HG03520 (cell line): Measurements from ENCODE around the gene TMSB10.
A peak's percentile ranks its signal among the peaks of the same experiment; 100 is the strongest.
"Not testable (repeated sequence)": the region's sequence is repeated elsewhere in the genome, so short reads cannot be mapped to it uniquely, and the experiment has no call there.

Source experiments
- ATAC-seq: cut with Tn5 transposase; IDR thresholded peaks from one replicate; pipeline ENCODE4 v1.9.1; 2021; ENCODE audit warnings: mild to moderate bottlenecking, moderate library complexity; ENCODE audit not compliant: unreplicated experiment

Gene TMSB10

DNA sequence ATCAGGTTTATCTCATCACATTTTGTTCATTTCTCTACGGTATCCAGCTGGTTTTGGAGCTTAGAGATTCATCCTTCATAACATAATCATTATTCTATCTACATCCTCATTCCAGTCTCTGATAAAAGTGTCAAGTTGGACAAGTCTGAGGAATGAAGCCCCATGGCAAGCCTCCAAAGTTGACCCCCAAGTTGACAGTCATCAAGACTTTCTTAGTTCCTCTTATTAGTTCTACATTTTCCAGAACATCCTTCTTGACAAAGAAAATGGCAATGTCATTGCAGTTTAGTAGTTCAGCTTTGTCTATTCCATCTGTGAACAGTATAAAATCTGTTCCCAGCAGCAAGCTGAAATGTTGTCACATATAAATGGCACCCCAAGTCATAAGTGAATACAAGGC lies 4.5 kb upstream of the TMSB10 start:
- ATAC-seq = no peak

DNA sequence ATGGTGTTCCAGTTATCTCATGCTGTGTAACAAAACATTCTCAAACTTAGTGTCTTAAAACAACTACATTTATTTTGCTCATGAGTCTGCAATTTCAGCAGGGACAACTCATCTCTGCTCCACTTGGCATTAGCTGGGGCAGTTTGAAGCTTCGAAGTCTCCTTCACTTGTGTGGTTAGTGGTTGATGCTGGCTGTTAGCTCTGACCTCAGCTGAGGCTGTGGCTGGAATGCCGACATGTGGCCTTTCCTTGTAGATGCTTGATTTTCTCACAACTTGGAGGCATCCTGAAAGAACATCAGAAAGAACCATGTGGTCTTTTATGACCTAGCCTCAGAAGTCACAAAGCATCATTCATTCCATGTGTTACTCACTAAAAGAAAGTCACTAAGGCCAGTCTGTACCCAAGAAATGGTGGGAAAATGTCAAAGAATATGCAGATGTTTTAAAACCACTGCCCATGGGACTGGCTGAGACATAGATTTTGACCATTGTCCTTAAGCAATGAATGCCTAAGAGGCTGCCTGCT lies 3.8 kb upstream of the TMSB10 start:
- ATAC-seq = no peak

DNA sequence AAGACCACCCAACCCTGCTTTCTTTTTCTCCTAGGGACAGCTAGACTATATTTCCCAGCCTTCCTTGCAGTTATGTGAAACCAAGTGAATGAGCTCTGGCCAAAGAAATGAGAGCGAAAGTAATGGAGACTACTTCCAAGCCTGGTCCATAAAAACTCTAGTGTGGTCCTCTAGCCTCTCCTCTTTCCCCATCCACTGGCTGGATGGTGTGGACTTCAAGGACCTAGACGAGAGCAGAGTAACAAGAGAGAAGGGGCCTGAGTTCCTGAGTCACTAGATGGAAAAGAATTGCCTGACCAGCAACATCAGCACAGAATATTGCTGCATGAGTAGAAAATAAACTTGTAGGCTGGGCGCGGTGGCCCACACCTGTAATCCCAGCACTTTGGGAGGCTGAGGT lies 2.9 kb upstream of the TMSB10 start:
- ATAC-seq = no peak

DNA sequence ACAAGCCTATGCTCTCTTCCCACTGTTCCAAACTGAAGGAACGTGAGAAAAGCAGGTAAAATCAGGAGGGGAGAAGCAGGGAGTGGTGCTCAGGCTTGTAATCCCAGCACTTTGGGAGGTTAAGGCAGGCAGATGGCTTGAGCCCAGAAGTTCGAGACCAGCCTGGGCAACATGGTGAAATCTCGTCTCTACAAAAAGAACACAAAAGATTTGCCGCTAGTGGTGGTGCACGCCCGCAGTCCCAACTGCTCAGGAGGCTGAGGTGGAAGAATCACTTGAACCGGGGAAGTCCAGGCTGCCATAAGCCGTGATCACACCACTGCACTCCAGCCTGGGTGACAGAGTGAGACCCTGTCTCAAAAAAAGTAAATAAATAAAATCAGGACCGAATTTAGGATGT lies 1.3 kb upstream of the TMSB10 start:
- ATAC-seq = no peak

DNA sequence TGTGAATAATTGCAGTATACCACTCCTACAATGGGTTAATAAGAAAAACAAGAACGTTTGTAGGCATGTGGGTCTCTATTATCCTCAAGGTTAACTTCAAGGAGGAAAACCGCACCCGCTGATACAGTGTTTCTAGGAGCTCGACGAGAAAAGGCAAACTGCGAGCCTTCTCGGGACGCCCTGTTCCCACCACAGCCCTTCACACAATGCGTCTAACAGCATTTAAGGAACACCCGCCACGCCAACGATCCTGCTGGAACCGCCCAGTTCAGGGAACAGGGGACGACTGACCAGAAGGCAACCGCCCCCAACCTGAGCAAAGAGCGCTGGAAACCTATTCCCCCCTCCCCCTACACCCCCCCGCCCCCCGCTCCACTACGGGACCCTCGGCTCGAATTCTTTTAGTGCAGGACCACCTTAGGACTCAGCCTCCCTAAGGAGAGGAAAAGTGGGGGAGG lies 710 bp upstream of the TMSB10 start:
- ATAC-seq = no peak

DNA sequence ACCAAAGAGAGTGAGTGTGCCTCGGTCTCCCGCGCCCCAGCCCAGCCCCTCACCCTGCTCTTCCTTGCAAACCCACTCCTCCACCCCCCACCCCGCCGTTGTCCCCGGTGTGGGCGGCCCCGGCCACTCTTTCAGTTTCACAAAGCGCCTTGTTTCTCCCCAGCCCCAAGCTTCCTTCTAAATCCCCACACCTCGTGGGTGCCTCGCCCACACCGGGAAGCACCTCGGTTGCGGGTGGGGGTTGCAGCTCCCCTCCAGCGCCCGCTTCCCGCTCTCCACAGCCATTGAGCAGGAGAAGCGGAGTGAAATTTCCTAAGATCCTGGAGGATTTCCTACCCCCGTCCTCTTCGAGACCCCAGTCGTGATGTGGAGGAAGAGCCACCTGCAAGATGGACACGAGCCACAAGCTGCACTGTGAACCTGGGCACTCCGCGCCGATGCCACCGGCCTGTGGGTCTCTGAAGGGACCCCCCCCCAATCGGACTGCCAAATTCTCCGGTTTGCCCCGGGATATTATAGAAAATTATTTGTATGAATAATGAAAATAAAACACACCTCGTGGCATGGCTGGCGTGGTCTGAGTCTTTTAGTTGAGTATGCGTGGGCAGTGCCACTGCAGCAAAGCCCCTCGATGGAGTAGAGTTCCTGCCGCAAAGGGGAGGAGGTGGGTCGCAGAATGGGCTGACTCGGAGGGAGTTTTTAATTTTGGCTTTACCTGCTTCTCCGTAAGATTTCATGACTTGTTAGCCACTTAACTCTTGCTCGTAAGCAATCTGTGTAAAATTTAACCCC lies 848 bp downstream of the TMSB10 start:
- peak; percentile 23 for ATAC-seq

DNA sequence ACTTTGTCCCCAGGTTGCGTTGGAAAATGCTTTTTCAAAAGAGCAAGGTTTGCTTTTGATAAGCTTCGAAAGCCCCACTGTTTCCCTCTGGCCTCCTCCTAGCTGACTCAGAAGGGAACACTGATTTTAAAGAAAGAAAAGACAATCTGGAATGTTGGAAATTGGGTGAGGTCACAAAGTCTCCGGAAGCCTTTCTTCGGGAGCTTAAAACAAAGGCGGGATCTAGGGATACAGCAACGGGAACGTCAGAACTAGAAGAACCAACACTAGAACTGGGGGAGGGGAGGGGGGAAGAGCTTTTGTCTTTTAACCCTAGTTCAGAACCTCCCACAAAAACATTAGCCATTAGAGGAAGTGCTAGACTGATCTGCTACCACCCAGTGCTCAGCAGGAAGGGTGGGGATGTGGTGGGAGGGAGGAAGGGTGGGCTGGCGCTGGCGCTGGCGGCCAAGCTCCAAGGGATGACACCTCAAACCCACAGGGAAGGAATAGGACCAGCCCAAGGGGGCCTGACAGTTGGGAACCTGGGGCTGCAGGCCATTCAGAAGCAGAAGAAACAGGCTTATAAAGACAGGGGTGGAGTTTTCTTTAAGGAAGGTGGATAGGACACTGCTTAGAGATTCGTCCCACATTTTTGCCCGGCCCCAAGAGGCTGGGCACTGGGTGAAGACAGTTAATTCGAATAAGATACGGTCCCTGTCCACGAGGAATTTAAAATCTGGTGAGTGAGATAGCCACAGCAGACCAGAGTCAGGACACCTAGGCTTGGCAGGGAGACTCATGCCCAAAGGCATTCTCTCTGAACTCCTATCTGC lies 1.7 kb downstream of the TMSB10 start:
- no peak for ATAC-seq

DNA sequence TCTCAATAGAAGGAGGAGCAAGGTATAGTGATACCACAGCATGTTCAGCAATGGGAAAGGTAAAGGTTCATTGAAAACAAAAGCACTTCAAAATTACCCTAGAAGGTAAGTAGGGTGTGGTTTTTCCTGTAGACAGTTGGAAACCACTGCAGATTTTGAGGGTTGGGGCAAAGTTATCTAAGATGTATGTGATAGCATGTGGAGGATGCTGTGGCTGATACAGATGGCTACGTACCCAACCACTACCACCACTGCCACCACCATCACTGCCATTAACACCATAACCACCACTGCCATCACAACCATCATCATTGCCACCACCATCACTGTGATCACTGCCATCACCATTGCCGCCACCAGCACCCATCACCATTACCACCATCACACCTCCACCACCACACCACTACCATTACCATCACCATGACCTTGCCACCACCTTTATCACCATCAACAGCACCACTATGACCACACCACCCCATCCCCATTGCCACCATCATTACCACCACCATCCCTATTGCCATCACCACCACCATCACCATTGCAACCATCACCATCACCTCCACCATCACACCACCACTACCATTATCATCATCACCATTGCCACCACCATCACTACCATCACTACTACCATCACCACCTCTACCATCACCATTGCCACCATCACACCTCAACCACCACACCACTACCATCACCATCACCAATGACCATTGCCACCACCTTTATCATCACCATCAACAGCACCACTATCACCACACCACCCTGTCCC lies 3.7 kb downstream of the TMSB10 start:
- no peak for ATAC-seq

DNA sequence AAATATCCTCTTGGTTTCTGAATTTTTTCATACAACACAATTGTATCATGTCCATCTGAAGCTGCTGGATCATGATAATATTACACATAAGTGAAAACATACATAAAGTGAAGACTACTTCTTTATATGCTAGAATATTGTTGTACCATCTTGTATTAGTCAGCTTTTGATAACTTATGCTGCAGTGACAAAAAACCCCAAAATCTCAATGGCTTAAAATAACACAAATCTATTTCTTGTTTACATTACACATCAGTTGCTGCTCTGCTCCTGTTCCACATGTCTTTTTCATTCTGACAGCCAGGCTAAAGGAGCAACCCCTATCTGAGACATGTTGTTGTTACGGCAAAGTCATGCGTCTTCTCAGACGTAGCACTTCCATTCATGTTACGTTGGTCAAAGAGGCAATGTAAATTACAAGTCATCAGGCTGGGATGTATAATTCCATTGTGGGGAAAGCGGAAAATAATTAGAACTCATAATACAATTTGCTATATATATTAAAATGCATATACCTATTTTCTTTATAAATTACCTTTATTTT lies 5.8 kb downstream of the TMSB10 start:
- ATAC-seq = no peak

DNA sequence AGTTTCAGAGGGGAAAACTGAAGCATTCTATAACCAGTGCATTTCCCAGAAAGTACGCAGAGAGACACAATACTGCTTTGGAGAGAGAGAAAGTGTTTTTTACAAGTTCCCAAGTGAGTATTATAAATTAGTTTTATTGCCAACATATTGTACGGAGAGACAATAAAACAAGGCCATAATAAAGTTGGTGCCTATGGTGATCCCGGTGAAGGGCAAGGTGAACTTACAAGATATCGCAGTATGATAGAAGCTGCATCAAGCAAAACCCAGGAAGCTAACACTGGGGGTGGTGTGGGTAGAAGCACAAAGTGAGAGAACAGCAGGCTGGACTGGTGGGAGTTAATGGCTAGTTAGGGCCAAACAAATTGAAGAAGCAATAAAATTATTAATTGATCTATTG lies 7.5 kb downstream of the TMSB10 start:
- ATAC-seq = no peak

DNA sequence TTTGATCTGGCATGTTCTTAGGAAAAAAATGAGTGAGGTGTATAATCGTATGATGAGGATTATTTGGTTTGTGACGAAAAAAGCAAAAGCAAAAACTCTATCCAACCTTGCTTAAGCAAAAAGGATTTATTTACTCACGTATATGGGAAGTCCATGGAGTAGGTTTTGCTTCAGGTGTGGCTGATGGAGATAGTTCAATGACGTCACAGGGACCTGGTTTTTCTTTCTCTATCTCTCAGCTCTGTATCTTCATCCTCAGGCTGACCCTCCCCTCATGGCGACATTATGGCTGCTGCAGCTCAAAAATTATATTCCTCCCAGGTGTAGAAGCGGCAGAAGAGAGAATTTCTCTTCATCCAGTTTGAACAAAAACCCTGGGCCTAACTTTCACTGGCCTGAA lies 8.9 kb downstream of the TMSB10 start:
- no peak for ATAC-seq

DNA sequence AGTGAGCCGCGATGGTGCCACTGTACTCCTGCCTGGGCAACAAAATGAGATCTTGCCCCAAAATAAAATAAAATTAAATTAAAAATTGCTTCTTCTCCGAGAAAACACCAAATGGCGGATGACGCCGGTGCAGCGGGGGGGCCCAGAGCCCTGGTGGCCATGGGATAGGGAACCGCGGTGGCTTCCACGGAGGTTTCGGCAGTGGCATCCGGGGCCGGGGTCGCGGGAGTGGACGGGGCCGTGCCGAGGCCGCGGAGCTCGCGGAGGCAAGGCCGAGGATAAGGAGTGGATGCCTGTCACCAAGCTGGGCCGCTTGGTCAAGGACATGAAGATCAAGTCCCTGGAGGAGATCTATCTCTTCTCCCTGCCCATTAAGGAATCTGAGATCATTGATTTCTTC lies 10.2 kb downstream of the TMSB10 start:
- ATAC-seq = not testable (repeated sequence)

DNA sequence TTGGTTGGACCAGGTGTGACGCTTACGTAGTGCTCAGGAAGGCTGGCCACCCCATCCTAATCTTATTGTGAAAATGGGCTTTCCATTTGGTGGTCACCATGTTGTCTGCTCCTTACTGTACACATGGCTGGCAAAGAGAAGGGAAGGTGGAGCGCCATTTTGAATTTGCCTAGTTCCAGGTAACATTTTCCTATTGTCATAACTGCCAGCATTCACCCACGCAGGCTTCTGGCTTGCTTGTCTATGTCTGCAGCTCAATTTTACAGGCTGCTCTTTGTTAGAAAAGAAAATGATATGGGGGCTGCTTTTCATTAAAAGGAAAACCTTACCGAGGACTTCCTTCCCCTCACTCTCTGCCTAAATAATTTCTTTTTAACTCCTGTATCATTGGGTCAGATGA lies 12.4 kb downstream of the TMSB10 start:
- not testable (repeated sequence) for ATAC-seq

DNA sequence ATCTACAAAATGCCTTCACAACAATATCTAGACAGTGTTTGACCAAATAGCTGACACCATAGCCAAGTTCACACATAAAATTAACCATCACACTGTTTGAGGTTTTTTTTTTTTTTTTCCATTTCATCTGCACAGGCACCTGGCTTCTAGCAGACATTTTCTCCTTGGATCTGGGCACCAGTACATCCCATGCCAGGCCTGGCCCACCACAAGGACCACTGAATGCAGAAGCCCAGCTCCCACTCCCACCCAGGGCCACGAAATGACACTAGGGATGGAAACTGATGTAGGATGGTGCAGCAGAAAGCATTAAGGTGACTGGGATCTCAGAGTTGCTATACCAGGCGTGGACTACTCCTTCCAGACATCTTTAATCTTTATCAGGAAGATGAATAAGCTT lies 13.0 kb downstream of the TMSB10 start:
- no peak for ATAC-seq

DNA sequence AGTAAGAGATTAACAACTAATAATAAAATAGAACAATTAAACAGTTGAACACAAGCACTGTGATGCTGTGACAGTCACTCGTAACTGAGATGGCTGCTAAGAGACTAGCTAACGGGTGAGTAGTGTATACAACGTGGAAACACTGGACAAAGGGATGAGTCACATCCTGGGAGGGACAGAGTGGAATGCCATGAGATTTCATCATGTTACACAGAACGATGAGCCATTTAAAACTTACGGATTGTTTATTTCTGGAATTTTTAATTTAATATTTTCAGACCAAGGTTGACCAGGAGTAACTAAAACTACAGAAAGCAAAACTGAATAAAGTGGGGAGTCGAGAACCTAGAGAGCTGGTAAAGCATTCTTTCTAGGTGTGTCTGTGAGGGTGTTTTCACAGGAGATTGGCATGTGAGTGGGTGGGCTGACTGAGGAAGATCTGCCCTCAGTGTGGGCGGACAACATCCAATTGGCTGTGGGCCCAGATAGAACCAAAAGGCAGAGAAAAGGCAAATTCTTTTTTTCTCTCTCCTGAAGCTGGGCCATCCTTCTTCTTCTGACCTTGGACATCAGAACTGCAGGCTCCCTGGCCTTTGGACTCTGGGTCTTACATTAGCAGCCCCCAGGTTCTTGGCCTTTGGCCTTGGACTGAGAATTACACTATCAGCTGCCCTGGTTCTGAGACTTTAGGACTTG lies 14.6 kb downstream of the TMSB10 start:
- peak; percentile 45 for ATAC-seq

DNA sequence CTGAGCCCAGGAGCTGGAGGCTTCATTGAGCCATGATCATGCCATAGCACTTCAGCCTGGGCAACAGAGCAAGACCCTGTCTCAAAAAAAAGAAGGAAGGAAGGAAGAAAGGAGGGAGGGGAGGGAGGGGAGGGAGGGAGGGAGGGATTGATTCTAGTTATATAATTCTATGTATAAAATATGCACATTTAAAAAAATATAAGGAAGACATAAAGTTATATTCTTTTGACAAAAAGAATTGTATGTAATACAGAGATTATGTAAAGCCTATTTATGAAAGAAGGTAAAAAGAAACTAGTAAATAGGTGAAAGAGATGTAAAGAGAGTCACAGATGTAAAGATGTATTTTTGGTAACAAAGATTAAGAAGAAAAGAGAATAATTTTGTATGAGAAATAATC lies 17.6 kb downstream of the TMSB10 start:
- no peak for ATAC-seq

DNA sequence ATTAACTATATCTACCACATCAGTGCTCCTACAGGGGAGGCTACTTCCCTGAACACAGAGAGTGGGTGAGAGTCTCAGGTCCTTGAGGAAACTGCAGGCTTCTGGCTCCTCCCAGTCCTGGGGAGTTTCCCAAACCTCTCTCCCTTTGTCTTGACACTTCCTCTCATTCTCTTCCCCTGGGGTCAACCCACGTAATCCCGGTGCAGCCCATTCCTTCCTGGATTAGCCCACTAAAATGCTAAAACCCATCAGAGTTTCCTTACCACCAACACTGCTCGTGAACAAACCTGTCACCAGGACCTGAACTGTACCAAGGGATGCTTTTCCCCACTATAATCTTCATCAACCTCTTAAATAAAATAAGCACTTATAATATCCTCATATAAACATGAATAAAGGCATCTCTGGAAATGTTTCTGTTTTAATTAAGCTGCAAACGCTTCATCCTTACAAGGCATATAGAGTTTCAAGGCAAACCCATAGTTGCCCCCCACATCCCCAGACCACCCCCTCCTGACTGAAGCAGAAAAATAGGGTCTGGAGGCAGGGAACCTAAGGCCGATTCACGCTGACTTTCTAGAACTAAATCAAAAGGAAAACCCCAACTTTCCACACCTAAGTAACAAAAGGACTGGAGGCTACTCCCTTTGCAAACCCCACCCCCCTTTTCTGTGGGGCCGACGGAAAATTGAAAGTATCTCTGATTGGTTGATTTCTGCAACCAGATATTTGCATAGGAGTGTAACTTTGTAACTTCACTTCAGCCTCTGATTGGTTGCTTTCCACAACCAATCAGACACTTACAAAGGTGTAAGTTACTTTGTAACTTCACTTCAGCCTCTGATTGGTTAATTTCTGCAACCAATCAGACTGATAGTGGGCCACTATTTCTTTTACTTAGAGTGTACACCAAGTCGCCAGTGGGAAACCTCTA lies 19.0 kb downstream of the TMSB10 start:
- ATAC-seq = no peak

DNA sequence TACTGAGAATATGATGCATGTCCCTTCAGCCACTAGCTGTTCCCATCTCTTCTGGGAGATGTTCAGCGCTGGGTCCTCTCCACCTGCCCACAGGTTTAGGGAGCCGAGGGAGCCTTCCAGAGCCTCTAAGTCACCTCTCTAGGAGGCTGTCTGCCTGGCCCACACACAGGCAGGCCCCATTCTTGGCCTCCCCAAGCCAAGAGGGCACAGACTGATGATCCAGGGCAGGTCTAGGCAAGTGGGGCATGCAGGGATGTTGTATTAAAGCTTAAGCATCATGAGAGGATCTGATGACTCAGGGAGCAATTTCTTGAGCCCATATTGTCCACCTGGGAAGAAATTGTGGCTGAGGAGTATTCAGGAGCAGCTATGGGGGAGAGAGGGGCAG lies 19.9 kb downstream of the TMSB10 start:
- no peak for ATAC-seq

DNA sequence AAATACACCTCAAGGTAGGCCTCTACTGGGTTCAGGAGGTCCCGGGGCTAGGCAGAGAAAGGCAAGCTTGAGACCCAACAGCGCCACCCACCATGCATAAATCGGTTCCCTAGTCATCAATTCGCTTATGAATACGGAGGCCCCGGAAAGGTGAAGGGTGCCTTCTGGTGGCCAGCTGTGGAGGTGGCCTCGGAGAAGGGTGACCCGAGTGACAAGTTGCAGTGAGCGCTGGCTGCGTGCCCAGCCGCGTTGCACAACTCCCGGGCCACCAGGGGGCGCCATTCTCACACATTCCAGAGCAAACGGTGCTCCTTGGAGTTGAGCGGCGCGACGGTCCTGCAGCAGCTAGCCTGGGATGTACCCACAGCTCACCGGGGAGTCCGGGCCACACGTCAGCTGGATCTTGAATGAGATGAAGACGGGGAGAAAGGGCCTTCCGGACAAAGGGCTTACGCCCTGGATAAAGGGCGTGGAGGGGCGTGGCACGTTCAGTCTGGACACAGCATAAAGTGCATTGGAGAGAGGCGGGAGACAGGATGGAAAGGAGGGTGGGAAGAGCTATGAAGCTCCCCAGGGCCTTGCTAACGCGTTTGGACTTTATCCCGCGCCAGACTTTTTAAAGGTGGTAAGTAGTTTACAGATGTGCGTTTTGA lies 20.4 kb downstream of the TMSB10 start:
- ATAC-seq = peak; percentile 82
